Astrocyte (in vitro differentiated cells and primary cell): Measurements from ENCODE around the gene ZFHX3. TPM values are rescaled to one million over a fixed set of nuclear protein-coding genes. Genes with fewer than 3 reads are reported as not detected.

ENCODE experiments used
- DNase-seq: peaks from one replicate; pipeline ENCODE4 v3.0.0-alpha.2; 2010; ENCODE audit warnings: low read depth
- FAIRE-seq: peaks from 2 replicates; lab custom pipeline; 2011; peaks lifted over from hg19 to GRCh38; lab: Jason Lieb, UNC
- H2AFZ ChIP-seq: 2 replicates; pipeline ENCODE4 v1.6.0; 2012; ENCODE audit warnings: low read depth, low read length, inconsistent platforms
- H3K27ac ChIP-seq: 2 replicates; pipeline ENCODE4 v1.5.1; 2011; ENCODE audit warnings: low read depth, low read length, inconsistent platforms
- H3K27me3 ChIP-seq: 2 replicates; pipeline ENCODE4 v1.6.0; 2011; ENCODE audit warnings: low read length, inconsistent platforms; ENCODE audit not compliant: insufficient read depth
- H3K36me3 ChIP-seq: 2 replicates; pipeline ENCODE4 v1.5.1; 2011; ENCODE audit warnings: low read length, inconsistent platforms; ENCODE audit not compliant: insufficient read depth
- H3K4me1 ChIP-seq: 2 replicates; pipeline ENCODE4 v1.5.1; 2011; ENCODE audit warnings: low read length, inconsistent platforms; ENCODE audit not compliant: insufficient read depth
- H3K4me2 ChIP-seq: 2 replicates; pipeline ENCODE4 v1.6.0; 2012; ENCODE audit warnings: low read length, inconsistent platforms
- H3K4me3 ChIP-seq: 2 replicates; pipeline ENCODE4 v1.5.1; 2011; ENCODE audit warnings: low read depth, mild to moderate bottlenecking, low read length, inconsistent platforms; ENCODE audit not compliant: insufficient read depth
- H3K79me2 ChIP-seq: 2 replicates; pipeline ENCODE4 v1.6.0; 2012; ENCODE audit warnings: mild to moderate bottlenecking, low read length, inconsistent platforms; ENCODE audit not compliant: insufficient read depth
- H3K9ac ChIP-seq: 2 replicates; pipeline ENCODE4 v1.6.0; 2012; ENCODE audit warnings: mild to moderate bottlenecking, low read length, inconsistent platforms
- H3K9me3 ChIP-seq: 2 replicates; pipeline ENCODE4 v1.5.1; 2012; ENCODE audit warnings: low read depth, mild to moderate bottlenecking, low read length, inconsistent platforms; ENCODE audit not compliant: insufficient read depth
- H4K20me1 ChIP-seq: 2 replicates; pipeline ENCODE4 v1.6.0; 2012; ENCODE audit warnings: low read length, inconsistent platforms; ENCODE audit not compliant: insufficient read depth
- H3K27ac Mint-ChIP-seq: one replicate; pipeline ENCODE4 v1.8.0; 2021; ENCODE audit warnings: mild to moderate bottlenecking, mixed read lengths; ENCODE audit not compliant: unreplicated experiment
- H3K27me3 Mint-ChIP-seq: one replicate; pipeline ENCODE4 v1.8.0; 2021; ENCODE audit warnings: low read depth, mixed read lengths; ENCODE audit not compliant: unreplicated experiment
- H3K36me3 Mint-ChIP-seq: one replicate; pipeline ENCODE4 v1.8.0; 2021; ENCODE audit warnings: low read depth, mixed read lengths; ENCODE audit not compliant: unreplicated experiment
- H3K4me1 Mint-ChIP-seq: one replicate; pipeline ENCODE4 v1.8.0; 2021; ENCODE audit warnings: low read depth, mixed read lengths; ENCODE audit not compliant: unreplicated experiment
- H3K4me3 Mint-ChIP-seq: one replicate; pipeline ENCODE4 v1.8.0; 2021; ENCODE audit warnings: mild to moderate bottlenecking, moderate library complexity, mixed read lengths; ENCODE audit not compliant: unreplicated experiment
- H3K9me3 Mint-ChIP-seq: one replicate; pipeline ENCODE4 v1.8.0; 2021; ENCODE audit warnings: mild to moderate bottlenecking, mixed read lengths; ENCODE audit not compliant: unreplicated experiment
- CTCF ChIP-seq: IDR thresholded peaks from 2 replicates; pipeline ENCODE4 v1.5.1; 2011; ENCODE audit warnings: low read depth, mild to moderate bottlenecking, inconsistent platforms, low read length, moderate library complexity; ENCODE audit not compliant: insufficient read depth
- EZH2 ChIP-seq: IDR thresholded peaks from 2 replicates; pipeline ENCODE4 v1.6.1; 2012; ENCODE audit warnings: mild to moderate bottlenecking, low read length, inconsistent platforms; ENCODE audit not compliant: insufficient read depth
- total RNA-seq: library from RNA; stranded (reverse); gene quantifications from 2 replicates; pipeline ENCODE4 v1.2.1, GENCODE V29; 2021

Gene ZFHX3
- total RNA-seq, 1 donor from 2014 or later = 19.7 TPM

DNA sequence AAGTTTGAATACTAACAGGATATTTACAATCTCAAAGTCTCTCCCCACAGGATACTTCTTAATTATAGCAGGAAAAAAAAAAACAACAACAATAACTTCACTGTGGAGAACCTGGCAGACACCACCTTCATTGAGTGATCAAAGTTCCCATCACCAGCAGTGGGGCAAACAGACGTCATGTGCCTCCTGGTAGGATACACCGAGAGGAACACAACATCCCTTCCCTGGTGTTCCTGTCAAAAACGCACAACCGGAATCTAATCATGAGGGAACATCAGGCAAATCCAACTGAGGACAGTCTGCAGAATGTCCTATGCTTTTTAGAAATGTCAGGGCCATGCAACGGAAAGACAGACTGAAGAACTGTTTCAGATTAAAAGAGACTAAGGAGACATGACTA lies 80.0 kb downstream of the ZFHX3 start:
- no peaks in the 10 kb centered on the region for H3K36me3 ChIP-seq
- H2AFZ ChIP-seq = no peak overlapping the region
- peaks cover 13% of the 10 kb centered on the region for H3K4me1 Mint-ChIP-seq
- no peaks in the 10 kb centered on the region for H3K9me3 ChIP-seq
- peaks cover 5% of the 10 kb centered on the region for H3K36me3 Mint-ChIP-seq
- no peak overlapping the region for H3K4me3 ChIP-seq
- no peak overlapping the region for H3K4me3 Mint-ChIP-seq
- H3K27me3 Mint-ChIP-seq = no peaks in the 10 kb centered on the region
- H4K20me1 ChIP-seq = peaks cover 71% of the 10 kb centered on the region
- H3K4me1 ChIP-seq = peaks cover 4% of the 10 kb centered on the region
- no peak overlapping the region for H3K4me2 ChIP-seq
- DNase-seq = no peak
- TF ChIP-seq CTCF (no peak), EZH2 (no peak)
- no peaks in the 10 kb centered on the region for H3K9me3 Mint-ChIP-seq
- H3K9ac ChIP-seq = no peak overlapping the region
- H3K79me2 ChIP-seq = peaks cover 71% of the 10 kb centered on the region
- H3K27ac ChIP-seq = no peak overlapping the region
- no peak for FAIRE-seq
- H3K27me3 ChIP-seq = no peaks in the 10 kb centered on the region
- H3K27ac Mint-ChIP-seq = no peak overlapping the region

GRCh38 chr16:72963533-72964315 lies 84.2 kb downstream of the ZFHX3 start:
- Histone ChIP-seq H2AFZ (no peak overlapping the region), H3K27me3 (no peaks in the 10 kb centered on the region), H3K4me3 (no peak overlapping the region), H3K27ac (no peak overlapping the region), H3K9me3 (no peaks in the 10 kb centered on the region), H3K4me2 (peak overlapping the region; percentile 18), H3K9ac (no peak overlapping the region), H4K20me1 (peaks cover 62% of the 10 kb centered on the region), H3K79me2 (peaks cover 65% of the 10 kb centered on the region), H3K4me1 (peaks cover 4% of the 10 kb centered on the region), H3K36me3 (peaks cover 3% of the 10 kb centered on the region)
- TF ChIP-seq CTCF (no peak), EZH2 (no peak)
- FAIRE-seq (no peak), DNase-seq (peak; percentile 59)
- no peaks in the 10 kb centered on the region for H3K9me3 Mint-ChIP-seq
- H3K36me3 Mint-ChIP-seq = peaks cover 9% of the 10 kb centered on the region
- no peak overlapping the region for H3K4me3 Mint-ChIP-seq
- peaks cover 16% of the 10 kb centered on the region for H3K4me1 Mint-ChIP-seq
- no peak overlapping the region for H3K27ac Mint-ChIP-seq
- H3K27me3 Mint-ChIP-seq = no peaks in the 10 kb centered on the region

DNA sequence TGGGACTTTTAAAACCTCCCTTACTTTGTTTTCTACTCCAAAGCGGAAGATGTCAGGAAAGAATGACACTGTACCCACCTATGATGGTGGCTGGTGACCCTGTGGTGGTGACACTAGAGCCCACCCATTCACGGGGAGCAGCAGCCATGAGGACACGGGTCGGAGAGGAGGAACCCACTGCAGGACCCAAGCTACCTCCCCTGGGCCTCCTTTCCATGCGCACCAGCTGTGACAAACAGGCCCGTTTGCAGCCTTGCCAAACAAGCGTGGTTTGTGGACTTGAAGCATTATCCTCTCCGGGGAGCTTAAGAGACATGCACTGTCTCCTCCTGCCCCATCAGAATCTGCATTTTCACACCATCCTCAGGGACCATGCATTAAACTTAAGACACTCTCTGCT lies 85.6 kb downstream of the ZFHX3 start:
- no peak overlapping the region for H3K4me3 ChIP-seq
- TF ChIP-seq CTCF (no peak), EZH2 (no peak)
- H3K36me3 ChIP-seq = peaks cover 6% of the 10 kb centered on the region
- H3K4me2 ChIP-seq = no peak overlapping the region
- H3K27ac Mint-ChIP-seq = no peak overlapping the region
- peaks cover 61% of the 10 kb centered on the region for H3K79me2 ChIP-seq
- no peak overlapping the region for H3K27ac ChIP-seq
- H3K4me3 Mint-ChIP-seq = no peak overlapping the region
- H3K36me3 Mint-ChIP-seq = peaks cover 15% of the 10 kb centered on the region
- FAIRE-seq (no peak), DNase-seq (no peak)
- no peaks in the 10 kb centered on the region for H3K9me3 ChIP-seq
- H3K4me1 Mint-ChIP-seq = peaks cover 16% of the 10 kb centered on the region
- H4K20me1 ChIP-seq = peaks cover 57% of the 10 kb centered on the region
- no peak overlapping the region for H3K9ac ChIP-seq
- peaks cover 4% of the 10 kb centered on the region for H3K4me1 ChIP-seq
- H3K27me3 Mint-ChIP-seq = no peaks in the 10 kb centered on the region
- no peaks in the 10 kb centered on the region for H3K27me3 ChIP-seq
- no peaks in the 10 kb centered on the region for H3K9me3 Mint-ChIP-seq
- no peak overlapping the region for H2AFZ ChIP-seq
